Astrocyte (in vitro differentiated cells and primary cell): ENCODE data around the gene EPB41L3.

Experiments
- EZH2 ChIP-seq: IDR thresholded peaks from 2 replicates; pipeline ENCODE4 v1.6.1; 2012; ENCODE audit warnings: mild to moderate bottlenecking, low read length, inconsistent platforms; ENCODE audit not compliant: insufficient read depth
- TF ChIP-seq, protein P1 (sequence below): IDR thresholded peaks from 2 replicates; pipeline ENCODE4 v1.5.1; 2011; ENCODE audit warnings: low read depth, mild to moderate bottlenecking, inconsistent platforms, low read length, moderate library complexity; ENCODE audit not compliant: insufficient read depth

- TF ChIP-seq, protein P1, sequence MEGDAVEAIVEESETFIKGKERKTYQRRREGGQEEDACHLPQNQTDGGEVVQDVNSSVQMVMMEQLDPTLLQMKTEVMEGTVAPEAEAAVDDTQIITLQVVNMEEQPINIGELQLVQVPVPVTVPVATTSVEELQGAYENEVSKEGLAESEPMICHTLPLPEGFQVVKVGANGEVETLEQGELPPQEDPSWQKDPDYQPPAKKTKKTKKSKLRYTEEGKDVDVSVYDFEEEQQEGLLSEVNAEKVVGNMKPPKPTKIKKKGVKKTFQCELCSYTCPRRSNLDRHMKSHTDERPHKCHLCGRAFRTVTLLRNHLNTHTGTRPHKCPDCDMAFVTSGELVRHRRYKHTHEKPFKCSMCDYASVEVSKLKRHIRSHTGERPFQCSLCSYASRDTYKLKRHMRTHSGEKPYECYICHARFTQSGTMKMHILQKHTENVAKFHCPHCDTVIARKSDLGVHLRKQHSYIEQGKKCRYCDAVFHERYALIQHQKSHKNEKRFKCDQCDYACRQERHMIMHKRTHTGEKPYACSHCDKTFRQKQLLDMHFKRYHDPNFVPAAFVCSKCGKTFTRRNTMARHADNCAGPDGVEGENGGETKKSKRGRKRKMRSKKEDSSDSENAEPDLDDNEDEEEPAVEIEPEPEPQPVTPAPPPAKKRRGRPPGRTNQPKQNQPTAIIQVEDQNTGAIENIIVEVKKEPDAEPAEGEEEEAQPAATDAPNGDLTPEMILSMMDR = no peak
- no peak for TF ChIP-seq EZH2
These were observed 163.2 kb downstream of the EPB41L3 start for GRCh38 chr18:5380586-5380985.
